ENCODE data around the gene DNAAF1. TPM values are rescaled to one million over a fixed set of nuclear protein-coding genes. Genes with fewer than 3 reads are reported as not detected.
A peak's percentile ranks its signal among the peaks of the same experiment; 100 is the strongest.

DNAAF1 gene
- total RNA-seq, 4 donors from 2014 or later, result 0.20 to 1.1 (median 0.90) TPM; not detected in 1

DNA sequence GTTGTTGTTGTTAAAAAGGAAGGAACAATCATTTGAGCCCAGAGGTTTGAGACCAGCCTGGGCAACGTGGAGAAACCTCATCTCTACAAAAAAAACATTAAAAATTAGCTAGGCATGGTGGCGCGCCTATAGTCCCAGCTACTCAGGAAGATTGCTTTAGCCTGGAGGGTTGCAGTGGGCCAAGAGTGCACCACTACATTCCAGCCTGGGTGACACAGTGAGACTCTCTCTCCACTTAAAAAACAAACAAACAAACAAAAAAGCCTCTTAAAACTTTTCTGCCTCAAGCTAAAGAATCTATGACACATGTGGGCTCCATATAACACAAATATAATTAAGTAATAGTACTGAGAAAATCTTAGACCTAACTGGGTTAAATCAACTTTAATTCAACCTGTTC is 40.9 kb upstream of the DNAAF1 start:
- Histone ChIP-seq H3K27me3 (no peaks in the 10 kb centered on the region), H3K4me3 (no peak overlapping the region), H3K27ac (peak overlapping the region in 1 of 4 donors; percentile 8), H3K36me3 (peaks cover 0 to 44% (median 0%) of the 10 kb centered on the region in 3 donors), H3K9me3 (no peaks in the 10 kb centered on the region), H3K4me1 (peaks cover 0 to 62% (median 0%) of the 10 kb centered on the region in 4 donors)
- 61 to 70% methylated on average over 3 of the region's 3 CpGs for WGBS, 2 donors
- DNase-seq (ENCODE audit: low spot score in 2 of 2), result no peak
- no peak for TF ChIP-seq EP300 (IDR thresholded peaks at IDR 0.05)
- TF ChIP-seq POLR2A (IDR thresholded peaks at IDR 0.05), result no peak
- TF ChIP-seq CTCF (IDR thresholded peaks at IDR 0.05), result no peak

DNA sequence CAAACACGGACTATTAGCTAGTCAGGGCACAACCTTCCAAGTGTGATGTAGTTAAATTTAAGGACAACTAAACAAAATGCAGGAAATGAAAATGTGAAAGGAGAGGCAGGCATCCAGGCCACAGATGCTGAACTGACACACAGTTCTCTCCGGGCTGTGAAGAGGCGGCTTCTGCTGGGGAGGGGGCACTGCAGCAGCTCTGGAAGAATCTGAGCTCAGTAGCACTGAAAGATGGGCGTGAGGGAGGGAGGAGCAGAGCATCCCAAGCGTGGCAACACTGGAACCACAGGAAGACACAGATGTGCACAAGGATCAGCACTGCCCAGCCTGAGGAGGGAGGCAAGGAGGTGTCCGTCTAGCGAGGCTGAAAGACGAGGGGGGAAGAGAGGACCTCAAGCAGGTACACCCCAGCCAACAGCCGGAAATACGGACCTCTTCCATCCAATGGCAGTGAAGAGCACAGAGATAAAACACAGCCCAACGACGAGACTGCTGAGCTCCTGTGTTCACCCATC is 39.8 kb upstream of the DNAAF1 start:
- Histone ChIP-seq H3K27me3 (no peaks in the 10 kb centered on the region), H3K4me3 (no peak overlapping the region), H3K9me3 (no peaks in the 10 kb centered on the region), H3K36me3 (peaks cover 0 to 37% (median 0%) of the 10 kb centered on the region in 3 donors), H3K4me1 (peaks cover 0 to 69% (median 0%) of the 10 kb centered on the region in 4 donors), H3K27ac (no peak overlapping the region)
- 65 to 69% methylated on average over 12 of the region's 12 CpGs for WGBS, 2 donors
- TF ChIP-seq POLR2A (IDR thresholded peaks at IDR 0.05) (no peak), EP300 (IDR thresholded peaks at IDR 0.05) (no peak), CTCF (IDR thresholded peaks at IDR 0.05) (no peak)
- no peak for DNase-seq (ENCODE audit: low spot score in 2 of 2)

GRCh38 chr16:84105948-84106740 is 39.0 kb upstream of the DNAAF1 start:
- Histone ChIP-seq H3K4me1 (peaks cover 0 to 72% (median 0%) of the 10 kb centered on the region in 4 donors), H3K27me3 (no peaks in the 10 kb centered on the region), H3K36me3 (peaks cover 0 to 29% (median 0%) of the 10 kb centered on the region in 3 donors), H3K9me3 (no peaks in the 10 kb centered on the region), H3K4me3 (no peak overlapping the region), H3K27ac (no peak overlapping the region)
- 79 to 83% methylated on average over 13 of the region's 13 CpGs for WGBS, 2 donors
- DNase-seq (ENCODE audit: low spot score in 2 of 2), result no peak
- no peak for TF ChIP-seq POLR2A (IDR thresholded peaks at IDR 0.05)
- TF ChIP-seq CTCF (IDR thresholded peaks at IDR 0.05), result no peak
- TF ChIP-seq EP300 (IDR thresholded peaks at IDR 0.05), result no peak

DNA sequence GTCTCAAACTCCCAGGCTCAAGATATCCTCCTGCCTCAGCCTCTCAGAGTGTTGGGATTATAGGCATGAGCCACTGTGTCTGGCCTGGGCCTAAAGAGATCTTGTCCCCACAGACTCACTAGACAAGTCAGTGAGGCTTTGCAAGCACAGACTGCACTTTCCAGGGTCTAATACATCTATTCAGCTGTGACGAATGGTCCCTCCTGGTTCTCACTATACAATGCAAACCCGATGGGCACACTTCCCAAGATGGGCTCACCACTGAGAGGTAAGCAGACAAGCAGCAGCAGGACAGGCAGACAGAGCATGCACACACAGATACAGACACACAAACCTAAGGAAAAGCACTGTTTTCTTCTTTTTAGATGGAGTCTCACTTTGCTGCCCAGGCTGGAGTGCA is 37.2 kb upstream of the DNAAF1 start:
- Histone ChIP-seq H3K4me3 (no peak overlapping the region), H3K9me3 (no peaks in the 10 kb centered on the region), H3K27ac (no peak overlapping the region), H3K4me1 (peaks cover 0 to 63% (median 0%) of the 10 kb centered on the region in 4 donors), H3K36me3 (peaks cover 0 to 29% (median 0%) of the 10 kb centered on the region in 3 donors), H3K27me3 (no peaks in the 10 kb centered on the region)
- TF ChIP-seq CTCF (IDR thresholded peaks at IDR 0.05), result no peak
- TF ChIP-seq POLR2A (IDR thresholded peaks at IDR 0.05), result no peak
- TF ChIP-seq EP300 (IDR thresholded peaks at IDR 0.05), result no peak
- DNase-seq (ENCODE audit: low spot score in 2 of 2), result no peak
- WGBS, 2 donors, result 79 to 89% methylated on average over 2 of the region's 2 CpGs

Measured in tibial nerve (tissue), 4 donors.